GM21526 (cell line): ENCODE measurements around the gene MAPK14.
"Not testable (repeated sequence)": the region's sequence is repeated elsewhere in the genome, so short reads cannot be mapped to it uniquely, and the experiment has no call there.

Experiments used
- ATAC-seq: cut with Tn5 transposase; IDR thresholded peaks from one replicate; pipeline ENCODE4 v1.9.1; 2021; ENCODE audit warnings: moderate library complexity; ENCODE audit not compliant: unreplicated experiment, low FRiP score

The MAPK14 gene

DNA sequence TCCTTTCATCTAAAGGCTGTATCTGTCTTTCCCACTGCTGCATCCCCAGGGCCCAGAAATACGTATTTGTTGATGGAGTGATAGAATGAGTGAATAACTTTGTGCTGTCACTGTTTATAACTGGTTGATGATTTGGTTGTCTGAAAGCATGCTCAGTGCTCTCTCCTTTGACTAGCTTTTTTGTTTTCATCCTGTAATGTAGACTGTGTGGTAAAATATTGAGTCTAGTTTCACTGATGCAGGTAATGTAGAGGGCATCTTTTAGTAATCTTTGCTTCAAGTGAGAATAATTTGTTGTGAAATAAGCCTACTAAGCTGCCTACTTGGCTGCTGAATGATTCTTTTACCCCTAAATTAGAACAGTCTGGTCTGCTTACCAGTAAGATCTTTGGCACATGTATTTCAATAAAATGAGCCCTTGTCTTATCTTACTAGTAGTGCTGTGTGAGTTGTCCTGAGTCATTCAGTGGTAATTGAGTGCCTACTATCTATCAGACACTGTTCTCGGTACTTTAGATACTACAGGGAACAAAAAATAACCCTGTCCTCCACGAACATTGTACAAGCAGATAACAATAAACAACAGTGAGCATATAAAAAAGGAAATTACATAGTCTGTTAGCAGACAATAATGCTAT lies 39.9 kb downstream of the MAPK14 start:
- no peak for ATAC-seq

DNA sequence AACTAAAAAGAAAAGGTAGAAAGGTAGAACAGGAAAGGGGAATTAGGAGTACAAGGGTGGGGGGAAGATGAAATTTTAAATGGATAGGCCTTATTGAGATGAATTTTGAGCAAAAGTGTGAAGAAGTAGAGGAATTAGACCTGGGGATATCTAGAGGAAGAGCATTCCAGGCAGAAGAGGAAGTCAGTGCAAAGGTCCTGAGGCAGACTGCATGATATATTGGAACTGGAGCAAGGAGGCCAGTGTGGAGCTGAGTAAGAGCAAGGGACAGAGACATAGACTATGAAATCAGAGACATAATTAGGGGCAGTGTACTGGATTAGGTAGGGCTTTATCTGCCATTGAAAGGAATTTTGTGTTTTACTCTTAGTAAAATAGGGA lies 40.4 kb downstream of the MAPK14 start:
- no peak for ATAC-seq

DNA sequence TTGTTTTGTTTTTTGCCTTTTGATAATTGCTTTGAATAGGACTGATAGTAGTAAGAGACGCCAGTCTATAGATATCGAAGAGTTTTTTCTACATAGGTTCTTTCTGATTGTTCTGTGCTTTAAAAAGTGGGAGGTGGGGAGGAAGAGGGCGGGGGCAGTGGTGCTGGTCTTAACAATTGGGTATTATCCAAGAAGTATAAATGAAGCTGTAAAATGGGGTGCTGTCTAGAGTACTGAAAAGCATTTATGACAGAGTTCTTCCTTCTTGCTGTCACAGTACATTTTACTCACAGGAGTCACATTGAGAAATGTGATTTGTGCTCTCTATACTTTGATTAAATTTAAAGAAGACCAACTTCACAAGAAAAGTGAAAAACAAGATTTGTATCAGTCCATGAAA lies 41.0 kb downstream of the MAPK14 start:
- no peak for ATAC-seq

- ATAC-seq, result no peak
These were observed 42.0 kb downstream of the MAPK14 start for GRCh38 chr6:36069573-36069972.

GRCh38 chr6:36070252-36070651 lies 42.6 kb downstream of the MAPK14 start:
- ATAC-seq, result no peak

- no peak for ATAC-seq
These were observed 43.7 kb downstream of the MAPK14 start for GRCh38 chr6:36071281-36071680.

DNA sequence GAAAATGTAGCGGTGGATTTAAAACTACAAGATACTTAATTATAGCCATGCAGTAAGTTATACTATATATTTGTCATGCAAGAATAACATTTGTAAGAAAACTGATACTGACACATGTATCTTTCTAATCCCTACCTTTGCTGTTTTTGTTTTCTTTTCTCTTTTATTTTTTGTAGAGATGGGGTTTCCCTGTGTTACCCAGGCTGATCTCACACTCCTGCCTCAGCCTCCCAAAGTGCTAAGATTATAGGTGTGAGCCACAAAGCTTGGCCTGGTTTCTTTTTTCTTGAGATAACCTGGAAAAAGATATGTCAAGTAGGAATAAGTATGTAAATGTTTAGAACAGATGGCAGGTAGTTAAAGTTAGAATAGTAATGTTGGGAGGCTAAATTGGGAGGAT lies 44.1 kb downstream of the MAPK14 start:
- no peak for ATAC-seq

GRCh38 chr6:36072681-36073080 lies 45.1 kb downstream of the MAPK14 start:
- ATAC-seq, result no peak

GRCh38 chr6:36073587-36073986 lies 46.0 kb downstream of the MAPK14 start:
- no peak for ATAC-seq

DNA sequence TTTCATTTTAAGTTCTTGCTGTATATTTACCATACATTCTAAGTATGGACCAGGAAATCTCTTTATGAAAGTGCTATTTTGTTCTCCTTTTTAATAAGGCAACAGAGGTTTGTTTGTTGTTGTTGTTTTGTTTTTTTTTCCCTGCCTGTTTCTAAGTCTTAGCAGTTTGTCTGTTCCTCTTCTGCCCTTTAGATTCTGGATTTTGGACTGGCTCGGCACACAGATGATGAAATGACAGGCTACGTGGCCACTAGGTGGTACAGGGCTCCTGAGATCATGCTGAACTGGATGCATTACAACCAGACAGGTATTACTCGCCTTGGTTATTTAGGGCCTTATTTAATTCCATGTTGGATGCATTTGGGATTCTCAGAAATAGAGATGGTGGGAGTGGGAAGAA lies 48.0 kb downstream of the MAPK14 start:
- no peak for ATAC-seq

DNA sequence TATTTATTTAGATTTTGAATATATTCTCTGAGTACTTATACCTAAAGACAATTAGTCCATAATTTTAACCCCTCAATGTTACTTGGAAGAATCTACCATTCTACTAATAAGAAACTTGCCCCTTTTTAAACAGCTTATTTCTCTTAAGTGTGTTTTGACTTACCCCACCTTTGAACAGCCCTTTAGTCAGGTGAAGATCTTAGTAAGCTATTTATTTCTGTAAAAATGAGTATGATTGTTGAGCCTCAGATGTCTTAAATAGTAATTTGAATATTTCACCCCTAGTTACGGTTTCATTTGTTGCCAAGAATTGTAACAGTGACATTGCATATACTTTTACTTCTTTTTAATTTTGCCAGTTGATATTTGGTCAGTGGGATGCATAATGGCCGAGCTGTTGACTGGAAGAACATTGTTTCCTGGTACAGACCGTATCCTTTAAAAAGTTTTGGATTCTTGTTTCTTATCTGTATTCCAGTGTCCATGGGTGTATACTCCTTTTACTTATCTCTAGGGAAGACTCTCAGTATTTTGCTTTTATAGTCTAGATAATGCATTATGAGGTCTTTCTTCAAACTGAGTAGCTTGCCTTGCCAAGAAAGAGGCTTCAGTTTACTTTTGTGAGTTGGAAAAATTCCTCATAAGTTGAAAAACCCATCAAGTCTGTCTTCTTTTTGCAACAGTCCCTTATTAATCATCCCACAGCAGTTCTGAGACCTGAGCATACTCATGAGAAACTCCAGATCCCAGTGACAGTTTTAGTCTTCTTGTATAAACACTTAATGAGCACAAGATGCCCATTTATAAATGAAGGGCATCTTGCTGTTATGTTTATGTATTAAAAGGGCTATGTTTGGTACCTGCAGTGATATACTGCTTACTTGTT lies 48.8 kb downstream of the MAPK14 start:
- ATAC-seq, result no peak

DNA sequence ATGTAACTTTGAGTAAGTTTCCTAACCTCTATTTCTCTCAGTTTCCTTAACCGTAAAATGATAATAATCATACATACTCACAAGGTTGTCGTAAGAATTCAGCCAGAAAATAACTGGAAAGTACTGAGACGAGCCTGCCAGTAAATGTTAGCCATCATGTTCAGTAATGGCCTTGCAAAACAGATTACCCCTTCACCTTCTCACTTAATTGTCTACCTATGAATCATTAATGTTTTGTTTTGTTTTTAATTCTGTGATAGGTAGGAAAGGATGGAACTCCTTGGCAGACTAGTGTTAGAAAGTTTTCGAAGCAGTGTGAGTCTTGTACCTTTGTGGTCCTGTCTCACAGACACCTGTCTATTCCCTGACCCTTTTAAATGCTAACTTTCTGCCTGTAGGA lies 50.6 kb downstream of the MAPK14 start:
- no peak for ATAC-seq

DNA sequence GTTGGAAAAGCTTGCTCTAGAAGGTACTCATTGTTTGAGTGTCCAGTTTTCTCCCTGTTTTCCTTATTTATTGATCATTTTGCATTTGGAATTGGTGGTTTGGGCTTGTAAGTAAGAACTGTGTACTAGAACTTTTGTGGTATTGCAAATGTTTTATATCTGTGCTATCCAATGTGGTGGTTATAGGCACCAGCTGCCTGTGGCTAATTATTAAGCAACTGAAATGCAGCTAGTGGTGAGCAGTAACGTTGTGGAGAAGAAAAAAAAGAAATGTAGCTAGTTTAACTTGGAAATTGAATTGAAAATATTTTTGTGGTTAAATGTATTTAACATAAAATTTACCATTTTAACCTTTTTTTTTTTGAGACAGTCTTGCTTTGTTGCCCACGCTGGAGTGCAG lies 52.0 kb downstream of the MAPK14 start:
- no peak for ATAC-seq

- no peak for ATAC-seq
These were observed 54.7 kb downstream of the MAPK14 start for GRCh38 chr6:36082318-36082717.

GRCh38 chr6:36083446-36083845 lies 55.8 kb downstream of the MAPK14 start:
- ATAC-seq, result no peak

- not testable (repeated sequence) for ATAC-seq
These were observed 60.6 kb downstream of the MAPK14 start for GRCh38 chr6:36088204-36088603.

DNA sequence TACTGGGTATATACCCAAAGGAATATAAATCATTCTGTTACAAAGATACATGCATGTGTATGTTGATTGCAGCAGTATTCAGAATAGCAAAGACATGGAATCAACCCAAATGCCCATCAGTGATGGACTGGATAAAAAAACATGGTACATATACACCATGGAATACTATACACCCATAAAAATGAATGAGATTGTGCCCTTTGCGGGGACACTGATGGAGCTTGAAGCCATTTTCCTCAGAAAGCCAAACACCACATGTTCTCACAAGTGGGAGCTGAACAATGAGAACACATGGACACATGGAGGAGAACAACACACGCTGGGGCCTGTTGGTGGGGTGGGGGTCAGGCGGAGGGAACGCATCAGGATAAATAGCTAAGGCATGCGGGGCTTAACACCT lies 61.4 kb downstream of the MAPK14 start:
- ATAC-seq, result no peak

- ATAC-seq, result no peak
These were observed 66.6 kb downstream of the MAPK14 start for GRCh38 chr6:36094238-36094637.

DNA sequence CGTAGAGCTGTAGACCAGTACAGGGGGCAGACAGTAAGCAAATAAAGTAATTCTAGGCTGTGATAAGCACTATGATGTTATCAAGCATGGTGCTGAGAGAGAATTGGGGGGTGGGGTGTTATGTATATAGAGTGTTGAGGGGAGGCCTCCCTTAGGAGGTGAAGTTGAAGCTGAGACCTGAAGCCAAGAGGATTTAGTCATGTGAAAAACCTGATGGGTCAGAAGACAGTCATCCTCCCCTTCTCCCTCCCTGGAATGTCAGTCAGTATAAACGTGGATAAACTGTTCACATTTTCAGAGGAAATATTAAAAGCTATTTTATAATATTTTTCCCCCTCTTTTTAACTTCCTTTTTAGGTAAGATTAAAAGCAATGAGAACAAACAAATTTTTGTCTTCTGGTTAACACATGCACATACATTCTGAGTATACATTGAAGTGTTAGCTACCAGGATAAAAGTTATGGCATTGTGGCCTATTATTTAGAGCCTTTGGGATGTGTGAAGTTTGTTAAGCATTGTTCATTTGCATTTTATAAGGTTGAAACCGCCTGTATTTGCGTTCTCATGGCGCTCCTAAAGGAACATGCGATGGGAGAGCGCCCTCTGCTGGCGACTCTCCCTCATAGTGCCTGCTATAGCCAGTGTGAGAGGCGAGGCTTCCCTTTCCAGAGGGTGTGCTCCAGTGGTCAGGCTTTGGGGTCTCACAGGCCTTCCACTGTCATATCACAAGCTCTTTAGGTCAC lies 67.3 kb downstream of the MAPK14 start:
- ATAC-seq, result peak; percentile 59

- ATAC-seq, result peak; percentile 17
These were observed 68.1 kb downstream of the MAPK14 start for GRCh38 chr6:36095497-36096391.
